Hepatocyte (in vitro differentiated cells): Measurements from ENCODE around the gene JUND. TPM values are rescaled to one million over a fixed set of nuclear protein-coding genes. Genes with fewer than 3 reads are reported as not detected.

Experiments used
- DNase-seq: peaks from one replicate; pipeline ENCODE4 v3.0.0-alpha.2; 2016; ENCODE audit warnings: low spot score
- H2AFZ ChIP-seq: fragments of 200-600 bp; sonication (generic); 2 replicates; pipeline ENCODE4 v1.6.0; 2016; ENCODE audit warnings: antibody characterized with exemption, mild to moderate bottlenecking
- H3K27ac ChIP-seq: fragments of 200-600 bp; sonication (generic); 2 replicates; pipeline ENCODE4 v1.5.1; 2016; ENCODE audit warnings: mild to moderate bottlenecking
- H3K27me3 ChIP-seq: fragments of 200-600 bp; sonication (generic); 2 replicates; pipeline ENCODE4 v1.6.1; 2016
- H3K36me3 ChIP-seq: fragments of 200-600 bp; sonication (generic); replicated peaks from 2 replicates; pipeline ENCODE4 v1.5.1; 2016; ENCODE audit warnings: low read depth; ENCODE audit not compliant: insufficient read depth
- H3K4me1 ChIP-seq: fragments of 200-600 bp; sonication (generic); 2 replicates; pipeline ENCODE4 v1.5.1; 2016; ENCODE audit warnings: mild to moderate bottlenecking, moderate library complexity; ENCODE audit not compliant: insufficient read depth
- H3K4me2 ChIP-seq: fragments of 200-600 bp; sonication (generic); 2 replicates; pipeline ENCODE4 v1.6.0; 2016
- H3K4me3 ChIP-seq: fragments of 200-600 bp; sonication (generic); 2 replicates; pipeline ENCODE4 v1.5.1; 2016; ENCODE audit warnings: mild to moderate bottlenecking
- H3K79me2 ChIP-seq: fragments of 200-600 bp; sonication (generic); 2 replicates; pipeline ENCODE4 v1.6.0; 2017; ENCODE audit warnings: mild to moderate bottlenecking
- H3K9me2 ChIP-seq: fragments of 200-600 bp; sonication (generic); replicated peaks from 2 replicates; pipeline ENCODE4 v1.6.0; 2017; ENCODE audit warnings: mild to moderate bottlenecking; ENCODE audit not compliant: insufficient read depth
- H3K9me3 ChIP-seq: fragments of 200-600 bp; sonication (generic); 2 replicates; pipeline ENCODE4 v1.5.1; 2016; ENCODE audit warnings: low read depth, mild to moderate bottlenecking
- H4K20me1 ChIP-seq: fragments of 200-600 bp; sonication (generic); 2 replicates; pipeline ENCODE4 v1.6.0; 2016; ENCODE audit warnings: mild to moderate bottlenecking; ENCODE audit not compliant: insufficient read depth, poor library complexity, severe bottlenecking
- CTCF ChIP-seq: fragments of 200-600 bp; sonication (generic); IDR thresholded peaks from 2 replicates; pipeline ENCODE4 v1.5.1; 2016; ENCODE audit warnings: antibody characterized with exemption, mild to moderate bottlenecking; ENCODE audit not compliant: poor library complexity
- EZH2 ChIP-seq: fragments of 200-600 bp; sonication (generic); IDR thresholded peaks from 2 replicates; pipeline ENCODE4 v1.6.1; 2016; ENCODE audit warnings: antibody characterized with exemption, mild to moderate bottlenecking, borderline replicate concordance
- EZH2phosphoT487 ChIP-seq: fragments of 200-600 bp; sonication (generic); IDR thresholded peaks from one replicate; pipeline ENCODE4 v1.6.1; 2018; ENCODE audit warnings: antibody characterized with exemption, mild to moderate bottlenecking, low read depth, moderate library complexity; ENCODE audit not compliant: unreplicated experiment, severe bottlenecking
- WGBS: methylation state at CpG from one replicate; pipeline ENCODE4 v1.1.6; 2016; ENCODE audit warnings: low lambda C conversion rate; ENCODE audit errors: missing lambda C conversion rate; 5-methylcytosine and 5-hydroxymethylcytosine counted together
- polyA plus RNA-seq: library from polyadenylated mRNA; unstranded; fragments of >200 nt; fragmentation: Nextera tagmentation; extraction: Ambion mirVana; gene quantifications from 2 replicates; pipeline ENCODE4 v1.2.1, GENCODE V29; 2016
- total RNA-seq: library from RNA; depleted of rRNA; stranded (reverse); fragments of >200 nt; gene quantifications from 2 replicates; pipeline ENCODE4 v1.2.3, GENCODE V29; 2014

JUND gene
- total and polyA plus RNA-seq, 2 experiments from 2014 or later = 307 to 698 TPM

GRCh38 chr19:18257503-18258470 is 23.6 kb downstream of the JUND start:
- 92% methylated on average over 54 of the region's 55 CpGs for WGBS
- peak; percentile 4 for DNase-seq
- no peak for TF ChIP-seq EZH2
- no peak for TF ChIP-seq CTCF
- TF ChIP-seq EZH2phosphoT487 = no peak
- no peaks in the 10 kb centered on the region for H3K9me3 ChIP-seq
- H3K4me3 ChIP-seq = no peak overlapping the region
- no peaks in the 10 kb centered on the region for H3K9me2 ChIP-seq
- no peak overlapping the region for H2AFZ ChIP-seq
- H3K36me3 ChIP-seq = no peaks in the 10 kb centered on the region
- H4K20me1 ChIP-seq = no peaks in the 10 kb centered on the region
- no peaks in the 10 kb centered on the region for H3K4me1 ChIP-seq
- H3K4me2 ChIP-seq = no peak overlapping the region
- peaks cover 14% of the 10 kb centered on the region for H3K27me3 ChIP-seq
- no peak overlapping the region for H3K27ac ChIP-seq
- no peaks in the 10 kb centered on the region for H3K79me2 ChIP-seq

GRCh38 chr19:18254546-18255503 is 26.6 kb downstream of the JUND start:
- Histone ChIP-seq H3K27me3 (peaks cover 14% of the 10 kb centered on the region), H3K4me2 (no peak overlapping the region), H3K4me3 (no peak overlapping the region), H2AFZ (no peak overlapping the region), H3K27ac (no peak overlapping the region), H3K9me3 (no peaks in the 10 kb centered on the region), H4K20me1 (no peaks in the 10 kb centered on the region), H3K9me2 (no peaks in the 10 kb centered on the region), H3K36me3 (no peaks in the 10 kb centered on the region), H3K4me1 (no peaks in the 10 kb centered on the region), H3K79me2 (no peaks in the 10 kb centered on the region)
- TF ChIP-seq EZH2phosphoT487 = no peak
- TF ChIP-seq CTCF = peak; percentile 30
- no peak for TF ChIP-seq EZH2
- WGBS = 29% methylated on average over 24 of the region's 24 CpGs
- no peak for DNase-seq

- Histone ChIP-seq H3K9me3 (no peaks in the 10 kb centered on the region), H2AFZ (no peak overlapping the region), H3K27ac (no peak overlapping the region), H3K36me3 (no peaks in the 10 kb centered on the region), H3K4me3 (no peak overlapping the region), H3K79me2 (no peaks in the 10 kb centered on the region), H3K4me2 (no peak overlapping the region), H3K4me1 (no peaks in the 10 kb centered on the region), H3K9me2 (no peaks in the 10 kb centered on the region), H3K27me3 (peaks cover 14% of the 10 kb centered on the region), H4K20me1 (no peaks in the 10 kb centered on the region)
- TF ChIP-seq EZH2 (no peak), EZH2phosphoT487 (no peak), CTCF (no peak)
- DNase-seq = no peak
- 62% methylated on average over 5 of the region's 5 CpGs for WGBS
Observed at GRCh38 chr19:18253716-18254115, 27.7 kb downstream of the JUND start.
